Measurements from ENCODE around the gene SULT1C3. TPM values are rescaled to one million over a fixed set of nuclear protein-coding genes. Genes with fewer than 3 reads are reported as not detected.

SULT1C3 gene
- polyA plus RNA-seq, 1 donor (not counting 4 experiments of a cell fraction or from before 2014, with no cell fraction given) = not detected

GRCh38 chr2:108222261-108222660 is 17.5 kb upstream of the SULT1C3 start:
- DNase-seq (ENCODE audit: low read depth, low spot score) (no peak), FAIRE-seq (no peak)
- no peak overlapping the region for H3K4me2 ChIP-seq (ENCODE audit: control insufficient read depth, extremely low read depth, insufficient read depth, low read depth, low read length)
- H3K79me2 ChIP-seq (ENCODE audit: control insufficient read depth, insufficient read depth, low read length) = no peaks in the 10 kb centered on the region
- H3K4me1 ChIP-seq (ENCODE audit: control insufficient read depth, extremely low read depth, insufficient read depth, low read length) = no peaks in the 10 kb centered on the region
- H4K20me1 ChIP-seq (ENCODE audit: control insufficient read depth, extremely low read depth, insufficient read depth, low read length) = no peaks in the 10 kb centered on the region
- H3K9me3 ChIP-seq (ENCODE audit: control insufficient read depth, low read depth, low read length) = peaks cover 2% of the 10 kb centered on the region
- H3K27me3 ChIP-seq (ENCODE audit: control insufficient read depth, extremely low read depth, insufficient read depth, low read length) = no peaks in the 10 kb centered on the region
- H3K27ac ChIP-seq (ENCODE audit: control insufficient read depth, insufficient read depth, low read length) = no peak overlapping the region
- no peak overlapping the region for H3K4me3 ChIP-seq (ENCODE audit: control insufficient read depth in 2 of 3, extremely low read depth in 1 of 3, insufficient read depth in 2 of 3, low read depth in 1 of 3, low read length in 3 of 3)
- no peak overlapping the region for H2AFZ ChIP-seq (ENCODE audit: control insufficient read depth, low read length)
- H3K9me1 ChIP-seq (ENCODE audit: control insufficient read depth, extremely low read depth, insufficient read depth, low read length) = no peaks in the 10 kb centered on the region
- H3K9ac ChIP-seq (ENCODE audit: control insufficient read depth, extremely low read depth, insufficient read depth, low read length) = no peak overlapping the region
- dilution Hi-C loops (cut with MboI; ENCODE audit: extremely low pct_ligation_motif_present, low sequenced_read_pairs) = no loop called here
- no peak for TF ChIP-seq EZH2 (IDR thresholded peaks at IDR 0.05; ENCODE audit: low read length)
- TF ChIP-seq, protein P1, sequence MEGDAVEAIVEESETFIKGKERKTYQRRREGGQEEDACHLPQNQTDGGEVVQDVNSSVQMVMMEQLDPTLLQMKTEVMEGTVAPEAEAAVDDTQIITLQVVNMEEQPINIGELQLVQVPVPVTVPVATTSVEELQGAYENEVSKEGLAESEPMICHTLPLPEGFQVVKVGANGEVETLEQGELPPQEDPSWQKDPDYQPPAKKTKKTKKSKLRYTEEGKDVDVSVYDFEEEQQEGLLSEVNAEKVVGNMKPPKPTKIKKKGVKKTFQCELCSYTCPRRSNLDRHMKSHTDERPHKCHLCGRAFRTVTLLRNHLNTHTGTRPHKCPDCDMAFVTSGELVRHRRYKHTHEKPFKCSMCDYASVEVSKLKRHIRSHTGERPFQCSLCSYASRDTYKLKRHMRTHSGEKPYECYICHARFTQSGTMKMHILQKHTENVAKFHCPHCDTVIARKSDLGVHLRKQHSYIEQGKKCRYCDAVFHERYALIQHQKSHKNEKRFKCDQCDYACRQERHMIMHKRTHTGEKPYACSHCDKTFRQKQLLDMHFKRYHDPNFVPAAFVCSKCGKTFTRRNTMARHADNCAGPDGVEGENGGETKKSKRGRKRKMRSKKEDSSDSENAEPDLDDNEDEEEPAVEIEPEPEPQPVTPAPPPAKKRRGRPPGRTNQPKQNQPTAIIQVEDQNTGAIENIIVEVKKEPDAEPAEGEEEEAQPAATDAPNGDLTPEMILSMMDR (optimal IDR thresholded peaks at IDR 0.05 in 1 of 3, IDR thresholded peaks at IDR 0.05 in 1 of 3, conservative IDR thresholded peaks at IDR 0.05 in 1 of 3; ENCODE audit: extremely low read depth in 1 of 3, insufficient read depth in 2 of 3, low read length in 3 of 3) = no peak
- H3K36me3 ChIP-seq (ENCODE audit: control insufficient read depth in 2 of 2, extremely low read depth in 1 of 2, insufficient read depth in 2 of 2, low read length in 2 of 2) = no peaks in the 10 kb centered on the region

DNA sequence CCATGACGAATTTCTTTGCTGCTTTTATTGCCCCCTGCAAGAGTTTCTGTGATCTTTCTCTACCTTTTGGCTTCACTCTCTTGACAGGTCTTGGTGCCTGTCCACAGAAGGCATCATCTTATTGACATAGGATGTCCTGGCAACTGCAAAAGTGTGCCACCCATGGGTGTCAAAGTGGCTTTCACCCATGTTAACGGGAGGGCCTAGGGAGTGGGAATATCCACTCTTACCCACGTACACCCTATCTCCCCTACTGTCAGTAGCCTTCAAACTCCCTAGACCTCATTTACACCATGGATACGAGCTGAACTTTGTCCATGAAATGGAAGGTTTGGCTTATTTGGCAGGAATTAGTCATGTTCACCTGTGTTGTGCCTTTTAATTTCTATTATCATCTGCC is 16.2 kb upstream of the SULT1C3 start:
- Histone ChIP-seq H4K20me1 (ENCODE audit: control insufficient read depth, extremely low read depth, insufficient read depth, low read length) (no peaks in the 10 kb centered on the region), H3K36me3 (ENCODE audit: control insufficient read depth in 2 of 2, extremely low read depth in 1 of 2, insufficient read depth in 2 of 2, low read length in 2 of 2) (no peaks in the 10 kb centered on the region), H3K27me3 (ENCODE audit: control insufficient read depth, extremely low read depth, insufficient read depth, low read length) (no peaks in the 10 kb centered on the region), H3K9me3 (ENCODE audit: control insufficient read depth, low read depth, low read length) (peaks cover 2% of the 10 kb centered on the region), H3K4me3 (ENCODE audit: control insufficient read depth in 2 of 3, extremely low read depth in 1 of 3, insufficient read depth in 2 of 3, low read depth in 1 of 3, low read length in 3 of 3) (no peak overlapping the region), H2AFZ (ENCODE audit: control insufficient read depth, low read length) (no peak overlapping the region), H3K79me2 (ENCODE audit: control insufficient read depth, insufficient read depth, low read length) (no peaks in the 10 kb centered on the region), H3K9ac (ENCODE audit: control insufficient read depth, extremely low read depth, insufficient read depth, low read length) (no peak overlapping the region), H3K4me1 (ENCODE audit: control insufficient read depth, extremely low read depth, insufficient read depth, low read length) (no peaks in the 10 kb centered on the region), H3K9me1 (ENCODE audit: control insufficient read depth, extremely low read depth, insufficient read depth, low read length) (no peaks in the 10 kb centered on the region), H3K4me2 (ENCODE audit: control insufficient read depth, extremely low read depth, insufficient read depth, low read depth, low read length) (no peak overlapping the region), H3K27ac (ENCODE audit: control insufficient read depth, insufficient read depth, low read length) (no peak overlapping the region)
- TF ChIP-seq, protein P1 (optimal IDR thresholded peaks at IDR 0.05 in 1 of 3, IDR thresholded peaks at IDR 0.05 in 1 of 3, conservative IDR thresholded peaks at IDR 0.05 in 1 of 3; ENCODE audit: extremely low read depth in 1 of 3, insufficient read depth in 2 of 3, low read length in 3 of 3) = no peak
- TF ChIP-seq EZH2 (IDR thresholded peaks at IDR 0.05; ENCODE audit: low read length) = no peak
- dilution Hi-C loops (cut with MboI; ENCODE audit: extremely low pct_ligation_motif_present, low sequenced_read_pairs) = no loop called here
- FAIRE-seq = no peak
- no peak for DNase-seq (ENCODE audit: low read depth, low spot score)

All from keratinocyte (primary cell).